NCI-H748 (cell line): ENCODE data around the gene FHIT.
"Not testable (repeated sequence)": the region's sequence is repeated elsewhere in the genome, so short reads cannot be mapped to it uniquely, and the experiment has no call there.

Experiments
- DNase-seq: peaks from one replicate; lab custom pipeline; 2025; ENCODE audit not compliant: unreplicated experiment; lab: John Stamatoyannopoulos, UW

FHIT gene

GRCh38 chr3:60948488-60948887 lies 302.8 kb downstream of the FHIT start:
- peak; percentile 37 for DNase-seq

GRCh38 chr3:60935709-60936108 lies 315.5 kb downstream of the FHIT start:
- no peak for DNase-seq

GRCh38 chr3:60933824-60934223 lies 317.4 kb downstream of the FHIT start:
- DNase-seq = peak; percentile 79

GRCh38 chr3:60932643-60933042 lies 318.6 kb downstream of the FHIT start:
- DNase-seq = no peak

GRCh38 chr3:60932170-60932569 lies 319.1 kb downstream of the FHIT start:
- no peak for DNase-seq

- DNase-seq = peak; percentile 60
These were observed 319.8 kb downstream of the FHIT start for GRCh38 chr3:60931452-60931851.

- DNase-seq = no peak
These were observed 330.7 kb downstream of the FHIT start for GRCh38 chr3:60920519-60920918.

- no peak for DNase-seq
These were observed 332.0 kb downstream of the FHIT start for GRCh38 chr3:60919296-60919695.

GRCh38 chr3:60917141-60917540 lies 334.1 kb downstream of the FHIT start:
- DNase-seq = peak; percentile 62

- DNase-seq = no peak
These were observed 334.7 kb downstream of the FHIT start for GRCh38 chr3:60916546-60916945.

- DNase-seq = no peak
These were observed 337.8 kb downstream of the FHIT start for GRCh38 chr3:60913474-60913873.

- no peak for DNase-seq
These were observed 338.4 kb downstream of the FHIT start for GRCh38 chr3:60912876-60913275.

- DNase-seq = no peak
These were observed 339.1 kb downstream of the FHIT start for GRCh38 chr3:60912142-60912541.

GRCh38 chr3:60909526-60909925 lies 341.7 kb downstream of the FHIT start:
- no peak for DNase-seq

GRCh38 chr3:60906283-60906682 lies 345.0 kb downstream of the FHIT start:
- DNase-seq = no peak

GRCh38 chr3:60898321-60898720 lies 352.9 kb downstream of the FHIT start:
- no peak for DNase-seq

GRCh38 chr3:60893946-60894345 lies 357.3 kb downstream of the FHIT start:
- DNase-seq = no peak

- no peak for DNase-seq
These were observed 361.0 kb downstream of the FHIT start for GRCh38 chr3:60890226-60890625.

GRCh38 chr3:60888952-60889351 lies 362.3 kb downstream of the FHIT start:
- not testable (repeated sequence) for DNase-seq

- DNase-seq = no peak
These were observed 363.7 kb downstream of the FHIT start for GRCh38 chr3:60887574-60887973.

GRCh38 chr3:60886518-60886917 lies 364.7 kb downstream of the FHIT start:
- no peak for DNase-seq

GRCh38 chr3:60884005-60884404 lies 367.2 kb downstream of the FHIT start:
- no peak for DNase-seq

- peak; percentile 5 for DNase-seq
These were observed 374.1 kb downstream of the FHIT start for GRCh38 chr3:60877188-60877587.

- no peak for DNase-seq
These were observed 380.9 kb downstream of the FHIT start for GRCh38 chr3:60870396-60870795.
